GM12874 (cell line): ENCODE data around the gene GOLT1A.

Experiments
- TF ChIP-seq, protein P1 (sequence below): IDR thresholded peaks from 2 replicates; pipeline ENCODE4 v1.5.1; 2011; ENCODE audit warnings: low read depth, mild to moderate bottlenecking, control low read depth, low read length, moderate library complexity; ENCODE audit not compliant: insufficient read depth

The GOLT1A gene

DNA sequence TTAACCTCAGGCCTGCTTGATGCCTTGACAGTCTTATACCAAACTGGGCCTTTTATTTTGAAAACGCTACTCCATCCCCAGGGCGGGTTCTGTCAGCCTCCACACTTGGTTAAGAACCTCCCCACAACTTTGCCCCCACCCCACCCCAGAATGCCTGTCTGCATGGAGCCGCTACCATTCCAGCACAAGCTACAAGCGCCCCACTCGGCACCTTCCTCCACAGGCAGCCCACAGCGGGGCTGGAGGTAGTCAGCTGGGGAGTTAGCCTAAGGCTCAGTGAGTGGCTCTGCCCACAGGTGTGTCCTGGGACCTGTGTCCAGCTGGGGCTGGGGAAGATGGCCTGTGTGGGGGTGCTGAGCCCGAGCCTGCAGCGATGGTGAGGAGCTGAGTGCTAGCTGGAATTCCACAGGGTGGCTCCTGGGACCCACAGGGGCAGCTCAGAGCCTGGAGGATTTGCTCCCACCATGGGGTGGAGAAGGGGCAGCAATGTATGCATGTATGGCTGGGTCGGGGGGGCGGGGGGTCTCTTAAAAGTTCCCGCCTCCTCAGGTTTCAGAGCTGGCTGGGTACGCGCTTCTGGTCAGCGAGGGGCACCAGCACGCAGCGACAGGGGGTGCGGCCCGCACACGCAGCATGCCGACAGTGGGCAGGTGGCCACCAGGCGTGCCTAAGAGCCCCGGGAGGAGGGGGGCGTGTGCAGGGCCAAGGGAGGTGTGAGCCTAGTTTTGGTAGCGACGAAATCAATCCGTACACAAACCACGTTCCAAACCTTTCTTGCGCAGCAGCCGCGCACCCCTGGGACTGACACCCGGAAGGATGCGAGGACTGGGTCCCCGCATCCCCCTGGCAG, 62.9 kb downstream of the GOLT1A start:
- TF ChIP-seq, protein P1, sequence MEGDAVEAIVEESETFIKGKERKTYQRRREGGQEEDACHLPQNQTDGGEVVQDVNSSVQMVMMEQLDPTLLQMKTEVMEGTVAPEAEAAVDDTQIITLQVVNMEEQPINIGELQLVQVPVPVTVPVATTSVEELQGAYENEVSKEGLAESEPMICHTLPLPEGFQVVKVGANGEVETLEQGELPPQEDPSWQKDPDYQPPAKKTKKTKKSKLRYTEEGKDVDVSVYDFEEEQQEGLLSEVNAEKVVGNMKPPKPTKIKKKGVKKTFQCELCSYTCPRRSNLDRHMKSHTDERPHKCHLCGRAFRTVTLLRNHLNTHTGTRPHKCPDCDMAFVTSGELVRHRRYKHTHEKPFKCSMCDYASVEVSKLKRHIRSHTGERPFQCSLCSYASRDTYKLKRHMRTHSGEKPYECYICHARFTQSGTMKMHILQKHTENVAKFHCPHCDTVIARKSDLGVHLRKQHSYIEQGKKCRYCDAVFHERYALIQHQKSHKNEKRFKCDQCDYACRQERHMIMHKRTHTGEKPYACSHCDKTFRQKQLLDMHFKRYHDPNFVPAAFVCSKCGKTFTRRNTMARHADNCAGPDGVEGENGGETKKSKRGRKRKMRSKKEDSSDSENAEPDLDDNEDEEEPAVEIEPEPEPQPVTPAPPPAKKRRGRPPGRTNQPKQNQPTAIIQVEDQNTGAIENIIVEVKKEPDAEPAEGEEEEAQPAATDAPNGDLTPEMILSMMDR, result no peak

GRCh38 chr1:204149635-204150565, 63.9 kb downstream of the GOLT1A start:
- TF ChIP-seq, protein P1, result no peak

GRCh38 chr1:204149107-204149506, 64.7 kb downstream of the GOLT1A start:
- TF ChIP-seq, protein P1, result no peak
